Neural cell (in vitro differentiated cells): ENCODE measurements around the gene PICALM.

Experiments used
- CTCF ChIP-seq: fragments of 450-650 bp; IDR thresholded peaks from 2 replicates; pipeline ENCODE4 v1.5.1; 2014; ENCODE audit warnings: antibody characterized with exemption, mild to moderate bottlenecking, moderate library complexity; ENCODE audit not compliant: poor library complexity, severe bottlenecking
- EP300 ChIP-seq: fragments of 450-650 bp; conservative IDR thresholded peaks from 2 replicates; pipeline ENCODE4 v1.6.1; 2014; ENCODE audit warnings: antibody characterized with exemption, mild to moderate bottlenecking, moderate library complexity; ENCODE audit not compliant: poor library complexity, severe bottlenecking
- MXI1 ChIP-seq: fragments of 450-650 bp; conservative IDR thresholded peaks from 2 replicates; pipeline ENCODE4 v1.6.1; 2014; ENCODE audit warnings: antibody characterized with exemption, mild to moderate bottlenecking; ENCODE audit not compliant: poor library complexity, severe bottlenecking
- RAD21 ChIP-seq: fragments of 450-650 bp; conservative IDR thresholded peaks from 2 replicates; pipeline ENCODE4 v1.6.1; 2014; ENCODE audit warnings: antibody characterized with exemption, mild to moderate bottlenecking, moderate library complexity

- TF ChIP-seq CTCF (no peak), MXI1 (no peak), RAD21 (no peak), EP300 (no peak)
These were observed 32.6 kb upstream of the PICALM start for GRCh38 chr11:86101493-86101892.
